Stimulated activated CD8-positive, alpha-beta memory T cell treated with anti-CD3 and anti-CD28 coated beads, Interleukin-4, amount 100 ng/mL, for 24 hours (primary cell): ENCODE results near the gene XYLT1.

Experiments used
- DNase-seq: peaks from one replicate; pipeline ENCODE4 v3.0.0-alpha.2; 2020; ENCODE audit warnings: low read depth

Gene XYLT1

DNA sequence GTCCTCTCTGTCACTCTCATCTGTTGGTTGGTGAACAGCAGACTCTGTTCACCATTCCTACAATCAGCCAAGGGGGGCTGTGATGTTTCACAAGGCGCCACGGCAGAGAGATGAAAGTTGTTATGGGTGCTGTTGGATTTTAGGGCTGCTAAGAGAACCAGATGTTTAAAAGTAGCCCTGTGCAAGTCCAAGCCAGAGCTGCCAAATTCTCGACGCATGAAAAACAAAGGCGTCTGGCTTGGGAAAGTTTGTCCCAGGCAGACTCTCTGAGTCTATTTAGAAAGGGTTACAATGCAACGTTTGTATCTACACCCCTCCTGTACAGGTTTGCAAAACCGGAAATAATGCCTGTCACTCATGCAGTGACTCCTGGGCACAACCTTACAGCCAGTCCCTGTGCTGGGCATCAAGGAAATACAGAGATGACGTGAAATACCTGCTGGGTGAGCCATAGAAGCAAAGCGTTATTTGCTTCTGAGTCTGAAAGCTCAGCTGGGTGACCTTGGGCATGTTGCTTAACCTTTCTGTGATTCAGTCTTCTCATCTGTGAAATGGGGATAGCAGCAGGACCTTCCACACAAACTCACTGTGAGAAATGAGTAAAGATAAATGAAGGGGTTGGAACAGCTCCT lies 74.8 kb downstream of the XYLT1 start:
- no peak for DNase-seq

DNA sequence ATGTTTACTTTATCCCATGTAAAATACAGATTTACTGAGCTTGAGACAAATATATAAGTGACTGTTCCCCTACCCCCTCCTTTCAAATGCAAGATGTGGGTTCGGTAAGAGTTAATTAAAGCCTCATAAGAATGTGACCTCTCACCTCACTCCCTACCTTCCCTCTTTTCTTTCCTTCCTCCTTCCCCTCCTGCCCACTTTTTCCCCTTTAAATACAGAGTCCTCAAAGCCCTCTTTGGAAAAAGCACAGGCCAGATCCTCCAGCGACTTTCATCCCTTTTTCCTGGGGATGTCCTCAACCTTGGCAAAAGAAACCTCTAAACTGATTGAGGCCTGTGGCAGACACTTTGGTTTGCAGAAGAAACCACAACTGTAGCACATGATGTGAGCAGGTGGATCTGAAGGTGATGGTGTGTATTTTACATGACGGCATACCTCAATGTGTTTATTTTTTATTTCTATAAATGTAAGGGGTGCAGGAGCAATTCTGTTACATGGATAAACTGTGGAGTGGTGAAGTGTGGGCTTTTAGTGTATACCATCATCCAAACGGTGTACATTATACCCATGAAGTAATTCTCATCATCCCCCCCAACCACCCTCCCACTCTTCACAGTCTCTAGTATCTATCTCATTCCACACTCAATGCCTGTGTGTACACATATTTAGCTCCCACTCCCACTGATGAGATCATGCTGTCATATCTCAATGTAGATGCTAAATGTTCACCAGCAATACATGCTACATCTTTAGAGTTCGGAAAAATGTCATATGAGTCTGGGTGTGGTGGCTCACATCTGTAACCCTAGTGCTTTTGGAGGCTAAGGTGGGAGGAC lies 77.7 kb downstream of the XYLT1 start:
- DNase-seq: no peak

DNA sequence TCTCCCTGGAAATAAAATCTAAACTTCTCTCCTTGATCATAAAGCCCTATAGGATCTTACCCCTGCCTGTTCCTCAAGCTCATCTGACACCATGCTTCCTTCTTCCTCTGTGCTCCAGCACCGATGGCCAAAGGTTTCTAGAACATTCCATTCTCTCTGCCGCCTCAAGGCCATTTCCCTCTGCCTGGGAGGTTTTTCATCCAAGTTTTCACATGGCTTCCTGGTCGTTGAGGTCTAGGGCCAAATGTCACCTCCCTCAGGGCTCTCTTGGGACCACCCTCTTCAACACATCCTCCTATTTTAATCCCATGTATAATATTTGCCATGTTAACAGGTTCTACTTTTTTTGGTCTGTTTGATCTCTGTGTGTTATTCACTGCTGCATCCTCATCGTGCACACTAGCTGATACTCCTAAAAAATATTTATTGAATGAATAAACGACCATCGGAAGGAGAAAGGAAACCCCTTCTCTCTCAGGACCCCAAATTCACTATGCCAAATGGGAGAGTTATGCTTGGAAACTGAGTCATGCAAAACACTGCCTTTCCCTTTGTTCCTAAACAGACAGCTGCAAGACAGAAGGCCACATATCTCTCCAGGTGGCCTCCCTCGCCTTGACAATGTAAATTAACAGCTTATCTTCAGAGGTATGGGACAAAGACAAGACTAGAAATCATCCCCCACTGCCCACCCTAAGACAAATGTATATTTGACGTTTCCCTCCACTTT lies 78.5 kb downstream of the XYLT1 start:
- DNase-seq: no peak

DNA sequence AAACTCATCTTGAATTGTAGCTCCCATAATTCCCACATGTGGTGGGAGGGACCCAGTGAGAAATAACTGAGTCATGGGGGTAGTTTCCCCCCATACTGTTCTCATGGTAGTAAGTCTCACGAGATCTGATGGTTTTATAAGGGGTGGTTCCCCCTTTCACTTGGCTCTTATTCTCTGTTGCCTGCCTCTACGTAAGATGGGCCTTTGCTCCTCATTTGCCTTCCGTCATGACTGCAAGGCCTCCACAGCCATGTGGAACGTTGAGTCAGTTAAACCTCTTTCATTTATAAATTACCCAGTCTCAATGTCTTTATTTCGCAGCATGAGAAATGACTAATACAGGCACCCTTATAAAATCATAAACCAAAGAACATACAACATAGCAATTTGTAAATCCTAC lies 79.0 kb downstream of the XYLT1 start:
- DNase-seq: no peak

DNA sequence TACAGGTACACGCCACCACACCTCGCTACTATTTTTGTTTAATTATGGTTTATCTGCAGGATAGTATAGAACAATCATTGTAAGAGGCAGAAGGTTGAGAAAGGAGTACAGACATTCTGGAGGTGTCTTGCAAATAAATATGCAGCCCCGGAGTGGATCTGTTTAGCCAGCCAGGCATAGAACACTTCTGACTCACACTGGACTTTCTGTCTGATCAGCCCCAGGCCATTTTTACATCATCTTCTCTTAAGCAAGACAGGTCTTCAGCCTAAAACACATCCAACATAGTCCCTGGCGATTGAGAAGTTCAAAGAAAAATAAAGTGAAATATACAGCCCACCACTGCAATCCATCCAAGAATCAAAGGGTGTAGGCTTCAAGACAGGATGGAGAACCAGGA lies 81.4 kb downstream of the XYLT1 start:
- no peak for DNase-seq

DNA sequence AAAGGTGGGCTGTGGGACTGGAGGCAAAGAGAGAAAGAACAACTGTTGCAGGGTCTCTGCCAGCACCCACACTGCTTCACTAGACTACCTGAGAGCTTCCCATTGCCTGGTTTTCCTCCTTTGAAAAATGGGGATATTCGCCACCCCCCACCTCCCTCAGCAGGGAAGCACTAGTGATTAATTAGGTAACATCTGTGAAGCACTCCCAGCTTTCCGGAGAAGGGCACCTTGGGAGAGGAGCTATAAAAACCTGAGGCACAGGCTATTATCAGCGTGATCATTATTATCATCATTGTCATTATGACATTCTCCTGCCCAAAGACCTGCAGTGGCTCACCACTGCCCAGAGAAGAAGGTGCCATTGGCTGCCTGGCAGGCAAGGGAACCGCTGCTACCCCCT lies 83.5 kb downstream of the XYLT1 start:
- DNase-seq: no peak

DNA sequence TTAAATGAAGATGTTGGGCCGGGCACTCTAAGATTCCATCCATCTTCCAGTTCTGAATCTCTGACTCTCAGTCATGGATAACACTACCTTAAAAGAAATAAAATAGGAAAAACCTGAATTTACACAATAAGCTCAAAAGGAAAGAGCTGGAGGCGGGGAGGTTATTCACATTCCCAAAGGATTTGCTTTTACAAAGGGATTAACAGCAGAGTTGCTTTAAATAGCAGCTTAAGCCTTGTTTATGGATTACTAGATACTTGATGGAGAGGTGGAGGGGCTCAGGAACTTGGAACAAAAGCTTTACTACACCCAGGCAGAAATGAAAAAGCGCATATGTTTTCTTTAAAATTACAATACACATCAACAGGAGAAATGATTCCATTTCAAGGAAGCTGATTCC lies 84.5 kb downstream of the XYLT1 start:
- no peak for DNase-seq

DNA sequence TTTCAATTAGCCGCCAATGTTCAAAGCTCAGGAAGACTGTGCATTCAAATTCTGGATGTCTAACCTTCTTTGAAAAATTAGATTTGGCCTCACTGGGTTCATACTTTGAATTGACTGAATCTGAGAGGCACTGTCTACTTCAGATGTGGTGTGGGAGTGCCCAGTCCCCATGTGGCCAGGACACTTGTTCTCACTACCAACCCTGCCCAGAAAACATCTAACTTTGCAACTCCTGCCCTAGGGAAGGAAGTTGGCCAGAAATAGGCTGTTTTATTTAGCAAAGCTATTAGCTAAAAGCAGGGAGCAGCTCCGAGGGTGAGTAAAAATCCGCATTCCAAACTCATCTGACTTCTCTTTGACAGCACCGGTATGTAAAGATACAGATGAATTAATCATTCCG lies 86.3 kb downstream of the XYLT1 start:
- no peak for DNase-seq

DNA sequence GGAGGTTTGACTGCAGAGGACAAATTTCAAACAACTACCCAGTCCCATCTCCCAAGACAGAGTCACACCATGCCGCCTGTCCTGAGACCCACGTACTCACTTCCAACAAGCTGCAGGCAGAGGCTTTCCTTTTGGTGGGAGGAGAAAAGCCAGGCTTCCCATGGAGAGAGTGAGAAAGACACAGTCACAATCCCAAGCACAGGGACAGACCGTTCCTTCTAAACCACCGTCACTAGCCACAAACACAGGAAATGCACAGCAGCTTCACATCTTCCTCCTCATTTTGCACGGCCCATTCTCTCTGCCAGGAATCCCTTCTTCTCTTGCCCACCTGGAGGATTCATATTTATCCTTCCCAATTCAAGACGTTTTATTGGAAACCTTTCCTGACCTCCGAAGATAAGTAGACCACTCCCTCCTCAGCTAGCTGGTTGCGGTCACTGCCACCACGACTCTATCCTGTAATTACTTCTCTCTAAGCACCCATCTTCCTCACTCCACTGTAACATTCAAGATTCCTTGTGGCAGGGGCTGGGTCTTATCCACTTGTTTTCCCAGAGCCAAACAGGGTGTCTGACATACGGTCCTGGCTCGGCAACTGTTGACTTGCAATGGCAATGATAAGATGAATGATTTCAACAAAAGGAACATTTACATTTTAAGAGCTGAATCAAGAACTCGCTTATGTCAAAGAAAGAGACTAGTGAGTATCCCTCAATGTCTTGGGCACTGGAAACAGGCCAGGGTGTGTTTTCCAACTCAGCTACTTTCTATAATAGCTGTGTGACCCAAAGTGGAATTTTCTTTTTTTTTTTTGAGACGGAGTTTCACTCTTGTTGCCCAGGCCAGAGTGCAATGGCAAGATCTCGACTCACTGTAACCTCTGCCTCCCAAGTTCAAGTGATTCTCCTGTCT lies 87.6 kb downstream of the XYLT1 start:
- no peak for DNase-seq

DNA sequence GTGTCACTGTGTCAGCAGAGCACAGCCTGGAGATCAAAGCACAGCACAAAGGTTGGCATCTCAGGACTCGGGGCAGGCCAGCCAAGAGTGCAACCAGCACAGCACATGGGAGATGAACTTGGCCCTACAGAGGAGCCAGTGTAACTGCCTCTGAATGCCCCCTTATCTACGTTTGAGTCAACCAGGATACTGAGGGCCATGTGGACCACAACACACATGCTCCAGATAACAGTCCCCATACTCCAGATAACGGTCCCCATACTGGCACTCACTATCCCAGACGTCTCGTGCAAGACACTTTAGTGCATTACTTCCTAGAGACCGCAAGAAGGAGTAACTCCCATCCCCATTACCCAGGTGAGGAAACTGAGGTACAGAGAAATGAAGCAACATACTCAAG lies 88.2 kb downstream of the XYLT1 start:
- no peak for DNase-seq

DNA sequence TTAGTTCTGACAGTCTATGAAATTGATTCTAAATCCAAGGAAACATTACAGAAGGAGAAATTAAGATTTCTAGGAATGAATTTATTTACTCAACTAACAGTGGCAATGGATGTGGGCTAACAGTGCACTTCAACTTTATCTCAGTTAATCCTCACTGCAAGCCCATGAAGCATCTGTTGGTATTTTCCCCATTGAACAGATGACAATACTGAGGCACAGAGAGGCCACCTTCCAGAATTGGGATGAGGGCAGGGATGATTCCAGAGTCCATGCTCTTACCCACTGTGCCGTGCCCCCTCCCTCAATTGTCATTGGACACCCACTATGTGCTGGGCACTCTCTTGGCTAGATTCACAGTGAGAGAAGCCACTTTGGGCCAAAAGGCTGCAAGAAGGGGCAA lies 89.0 kb downstream of the XYLT1 start:
- DNase-seq: no peak

DNA sequence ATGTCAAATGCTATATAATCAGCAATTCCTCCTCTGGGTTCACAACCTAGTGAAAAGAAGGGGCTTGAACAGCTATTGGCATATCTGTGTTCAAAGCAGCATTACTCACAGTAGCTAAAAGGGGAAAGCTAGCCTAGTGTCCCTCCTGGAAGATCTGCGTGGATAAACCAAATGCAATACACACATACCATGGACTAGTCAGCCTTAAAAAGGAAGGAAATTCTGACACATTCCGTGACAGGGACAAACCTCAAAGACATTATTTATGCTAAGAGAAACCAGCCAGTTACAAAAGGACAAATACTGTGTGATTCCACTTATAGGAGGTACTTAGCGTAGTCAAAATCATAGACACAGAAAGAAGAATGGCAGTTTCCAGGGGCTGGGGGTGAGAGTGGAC lies 90.1 kb downstream of the XYLT1 start:
- DNase-seq: no peak

DNA sequence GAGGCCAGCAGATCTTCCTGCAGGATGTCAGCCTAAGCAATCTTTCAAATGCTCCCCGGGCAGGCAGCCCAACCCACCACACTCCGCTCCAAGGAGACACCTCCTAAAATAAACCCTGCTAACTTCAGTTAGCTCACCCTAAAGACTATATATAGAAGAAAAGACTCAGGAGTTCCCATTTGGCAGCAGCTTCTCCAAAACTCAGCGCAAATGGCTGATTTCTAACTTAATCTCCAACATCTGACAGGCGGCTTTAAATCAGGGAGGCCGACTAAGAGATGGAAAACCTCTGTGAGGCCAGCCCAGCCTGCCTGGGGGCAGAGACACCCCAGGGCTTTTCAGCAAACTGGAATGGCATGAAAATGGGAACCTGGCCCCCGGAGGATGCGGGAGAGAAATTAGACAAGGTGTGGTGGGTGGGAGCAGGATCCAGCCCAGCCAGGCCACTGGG lies 91.6 kb downstream of the XYLT1 start:
- no peak for DNase-seq

DNA sequence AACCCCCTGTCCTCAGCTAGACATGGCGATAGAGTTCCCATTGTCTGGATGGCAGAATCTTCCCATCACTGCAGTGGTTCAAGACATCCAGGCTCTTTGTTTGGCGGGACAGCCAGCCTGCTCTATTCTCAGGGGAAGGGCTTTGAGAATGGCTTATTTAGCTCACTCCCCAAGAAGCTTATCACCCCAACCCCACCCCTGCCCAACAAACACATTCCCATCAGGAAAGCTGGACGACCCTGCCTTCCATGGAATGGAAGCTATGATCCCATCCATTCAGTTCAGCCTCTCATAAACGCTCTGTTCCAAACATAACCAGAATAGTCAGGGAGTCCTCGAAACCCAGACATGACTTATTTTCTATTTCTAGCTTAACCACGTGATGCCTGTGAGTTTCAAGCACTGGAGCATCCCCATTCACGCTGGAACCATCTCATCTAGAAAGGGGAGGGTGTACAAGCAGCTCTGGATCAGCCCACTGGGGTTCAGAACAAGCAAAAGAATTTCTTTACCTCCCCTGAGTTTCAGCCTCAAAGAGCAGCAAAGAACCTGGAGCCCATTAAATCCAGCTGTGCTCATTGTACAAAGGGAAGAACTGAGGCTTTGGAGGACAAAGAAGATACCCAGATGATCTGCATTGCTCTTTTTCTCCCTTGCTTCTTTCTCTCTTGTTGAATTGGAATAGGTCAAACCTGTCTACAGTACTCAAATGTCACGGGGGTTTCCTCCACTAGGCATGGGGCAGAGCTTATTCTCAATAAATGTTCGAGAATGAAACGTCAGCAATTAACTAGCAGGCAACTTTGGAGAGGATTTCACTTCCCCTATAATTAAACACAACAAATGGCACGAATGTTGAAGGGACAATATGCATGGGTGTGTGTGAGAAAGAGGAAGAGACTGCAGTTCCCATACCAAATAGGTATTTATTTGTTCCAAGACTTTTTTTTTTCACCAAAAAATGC lies 93.1 kb downstream of the XYLT1 start:
- no peak for DNase-seq

DNA sequence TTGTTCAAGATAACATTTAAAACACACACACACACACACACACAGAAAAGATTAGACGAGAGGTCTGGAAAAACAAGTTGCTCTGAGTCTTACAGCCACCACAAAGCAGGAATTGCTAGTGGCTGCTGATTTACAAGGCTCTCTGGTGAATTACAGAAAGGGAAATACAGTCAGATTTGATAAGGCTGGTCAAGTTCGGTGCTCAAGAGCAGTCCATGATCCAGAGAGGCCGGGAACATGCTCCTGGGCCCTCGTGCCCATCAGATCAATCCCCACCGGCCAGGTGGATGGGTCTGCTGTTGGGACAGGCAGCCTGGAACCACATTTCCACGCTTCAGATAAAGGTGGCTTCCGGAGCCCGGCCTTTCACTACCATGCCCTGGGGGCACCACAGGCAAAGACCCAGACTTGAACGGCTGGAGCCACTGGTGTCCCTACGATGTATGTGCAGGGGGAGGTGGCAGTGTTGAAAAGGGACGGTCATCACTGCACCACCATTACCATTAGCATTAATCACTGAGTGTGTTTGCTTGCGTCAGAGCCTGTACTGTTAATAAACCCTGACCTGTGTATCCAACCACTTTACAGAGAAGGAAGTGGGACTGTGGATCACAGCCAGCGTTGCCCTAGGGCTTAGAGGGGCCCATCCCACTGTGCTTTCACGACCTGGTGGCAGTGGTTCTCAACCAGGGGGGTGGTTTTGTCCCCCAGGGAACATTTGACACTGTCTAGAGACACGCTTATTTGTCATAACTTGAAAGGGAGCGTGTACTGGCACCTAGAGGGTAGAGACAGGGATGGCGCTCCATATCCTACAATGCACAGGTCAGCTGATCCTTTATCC lies 95.1 kb downstream of the XYLT1 start:
- no peak for DNase-seq

DNA sequence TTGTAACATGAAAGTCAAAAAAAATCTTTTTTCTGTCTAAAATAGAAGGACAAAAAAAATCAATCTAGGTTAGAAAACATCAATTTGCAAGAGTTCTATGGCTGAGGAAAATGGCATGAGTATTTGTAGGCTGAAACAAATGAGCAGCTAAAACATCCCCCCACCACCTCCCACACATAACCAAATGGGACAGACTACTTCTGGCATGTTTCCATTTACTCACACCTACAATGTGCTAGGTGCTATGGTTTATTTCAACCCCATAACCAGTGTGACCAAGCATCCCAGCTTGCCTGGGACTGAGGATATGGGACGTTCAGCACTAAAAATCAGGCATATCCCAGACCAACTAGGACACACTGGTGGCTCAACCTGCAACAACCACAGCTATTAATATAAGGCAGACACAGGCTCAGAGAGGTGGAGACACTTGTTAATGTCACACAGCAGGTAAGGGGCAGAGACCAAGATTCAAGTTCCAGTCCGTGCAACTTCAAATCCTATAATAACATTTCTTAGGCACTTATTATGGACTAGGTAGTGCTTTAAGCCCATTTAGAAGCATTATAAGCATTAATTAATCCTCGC lies 96.0 kb downstream of the XYLT1 start:
- DNase-seq: no peak

DNA sequence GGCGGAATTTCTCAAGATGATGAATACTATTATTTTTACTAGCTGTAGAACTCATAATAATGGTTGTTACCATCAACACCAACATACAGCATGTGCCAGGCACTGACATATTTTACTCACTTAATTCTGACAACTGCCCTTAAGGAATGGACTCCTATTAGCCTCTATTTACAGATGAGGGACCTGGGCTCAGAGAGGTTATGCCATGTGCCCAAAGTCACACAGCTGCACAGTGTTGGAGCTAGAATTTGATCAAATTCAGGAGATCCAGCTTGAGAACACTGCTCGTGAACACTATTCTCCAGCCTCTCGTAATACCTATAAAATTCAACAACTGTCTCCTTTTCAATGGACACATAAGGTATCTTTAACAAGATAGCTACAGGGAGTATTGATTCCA lies 97.2 kb downstream of the XYLT1 start:
- no peak for DNase-seq

DNA sequence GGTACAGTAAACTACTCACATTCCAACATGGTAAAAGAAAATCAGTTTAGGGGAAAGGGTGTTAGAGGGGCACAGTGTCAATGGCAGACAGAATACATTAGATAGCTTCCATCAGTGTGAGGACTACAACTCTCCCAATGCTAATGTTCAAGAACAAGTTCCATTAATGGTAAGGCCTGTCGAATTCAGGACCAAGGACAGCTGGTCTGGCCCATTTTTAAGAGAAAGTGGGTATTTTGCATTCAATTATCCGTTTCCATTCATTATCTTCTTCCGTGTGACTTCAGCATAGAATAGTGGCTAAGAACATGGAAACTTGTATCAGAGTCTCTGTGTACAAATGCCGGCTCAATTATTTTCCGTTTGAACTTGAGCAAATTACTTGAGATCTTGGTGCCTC lies 98.4 kb downstream of the XYLT1 start:
- no peak for DNase-seq

DNA sequence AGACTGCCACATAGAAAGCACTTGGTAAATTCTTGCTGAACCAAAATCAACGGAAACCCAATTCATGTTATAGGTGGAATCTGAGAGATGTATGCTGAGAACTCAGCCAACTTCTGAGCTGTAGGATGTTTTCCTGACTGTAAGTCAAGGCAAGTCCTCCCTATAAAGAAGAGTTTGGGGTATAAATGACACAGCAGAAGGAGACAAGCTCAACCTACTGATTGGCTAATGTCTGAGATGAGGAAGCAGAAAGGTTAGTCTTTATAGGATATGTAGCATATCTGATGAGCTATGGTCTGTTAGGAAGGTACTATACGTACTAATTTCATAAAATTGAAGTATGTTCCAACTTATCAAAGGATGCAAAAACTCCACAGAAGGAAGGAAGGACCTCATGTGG lies 99.5 kb downstream of the XYLT1 start:
- no peak for DNase-seq
